Osteocyte (in vitro differentiated cells): Measurements from ENCODE around the gene SH3BP5L. TPM values are rescaled to one million over a fixed set of nuclear protein-coding genes. Genes with fewer than 3 reads are reported as not detected.

Source experiments
- DNase-seq: peaks from one replicate; pipeline ENCODE4 v3.0.0; 2021; ENCODE audit warnings: mixed read lengths; ENCODE audit not compliant: unreplicated experiment; ENCODE audit errors: extremely low spot score
- H3K27ac Mint-ChIP-seq: one replicate; pipeline ENCODE4 v1.8.0; 2021; ENCODE audit warnings: mild to moderate bottlenecking, mixed read lengths; ENCODE audit not compliant: unreplicated experiment
- H3K27me3 Mint-ChIP-seq: one replicate; pipeline ENCODE4 v1.8.0; 2021; ENCODE audit warnings: mixed read lengths; ENCODE audit not compliant: unreplicated experiment
- H3K36me3 Mint-ChIP-seq: one replicate; pipeline ENCODE4 v1.8.0; 2021; ENCODE audit warnings: mixed read lengths; ENCODE audit not compliant: unreplicated experiment
- H3K4me1 Mint-ChIP-seq: one replicate; pipeline ENCODE4 v1.8.0; 2021; ENCODE audit warnings: mixed read lengths; ENCODE audit not compliant: unreplicated experiment
- H3K4me3 Mint-ChIP-seq: one replicate; pipeline ENCODE4 v1.8.0; 2021; ENCODE audit warnings: mild to moderate bottlenecking, moderate library complexity, mixed read lengths; ENCODE audit not compliant: unreplicated experiment
- H3K9me3 Mint-ChIP-seq: one replicate; pipeline ENCODE4 v1.8.0; 2021; ENCODE audit warnings: mixed read lengths; ENCODE audit not compliant: unreplicated experiment
- CTCF ChIP-seq: fragments of 200-600 bp; sonication (generic); IDR thresholded peaks from 2 replicates; pipeline ENCODE4 v1.5.0; 2021; ENCODE audit warnings: antibody characterized with exemption, mild to moderate bottlenecking, moderate library complexity
- total RNA-seq: library from RNA; stranded (reverse); gene quantifications from 2 replicates; pipeline ENCODE4 v1.2.1, GENCODE V29; 2021

Gene SH3BP5L
- total RNA-seq, 1 donor from 2014 or later = 32.4 TPM

GRCh38 chr1:248871837-248872401 is 46.2 kb upstream of the SH3BP5L start:
- H3K36me3 Mint-ChIP-seq = no peaks in the 10 kb centered on the region
- DNase-seq = no peak
- TF ChIP-seq CTCF = no peak
- peak overlapping the region; percentile 97 for H3K27ac Mint-ChIP-seq
- H3K27me3 Mint-ChIP-seq = peaks cover 8% of the 10 kb centered on the region
- H3K4me3 Mint-ChIP-seq = peak overlapping the region; percentile 91
- H3K9me3 Mint-ChIP-seq = no peaks in the 10 kb centered on the region
- peaks cover 18% of the 10 kb centered on the region for H3K4me1 Mint-ChIP-seq

GRCh38 chr1:248862998-248863881 is 37.5 kb upstream of the SH3BP5L start:
- TF ChIP-seq CTCF = no peak
- H3K27me3 Mint-ChIP-seq = no peaks in the 10 kb centered on the region
- peak overlapping the region; percentile 76 for H3K4me3 Mint-ChIP-seq
- DNase-seq = no peak
- no peaks in the 10 kb centered on the region for H3K9me3 Mint-ChIP-seq
- peak overlapping the region; percentile 61 for H3K27ac Mint-ChIP-seq
- no peaks in the 10 kb centered on the region for H3K36me3 Mint-ChIP-seq
- peaks cover 25% of the 10 kb centered on the region for H3K4me1 Mint-ChIP-seq

- DNase-seq = peak; percentile 84
- Mint-ChIP-seq H3K27me3 (no peaks in the 10 kb centered on the region), H3K27ac (peak overlapping the region; percentile 61), H3K4me1 (peaks cover 31% of the 10 kb centered on the region), H3K9me3 (no peaks in the 10 kb centered on the region), H3K4me3 (peak overlapping the region; percentile 76), H3K36me3 (no peaks in the 10 kb centered on the region)
- no peak for TF ChIP-seq CTCF
Observed at GRCh38 chr1:248862695-248862997, 36.9 kb upstream of the SH3BP5L start.

- Mint-ChIP-seq H3K9me3 (no peaks in the 10 kb centered on the region), H3K4me3 (no peak overlapping the region), H3K27ac (no peak overlapping the region), H3K27me3 (no peaks in the 10 kb centered on the region), H3K36me3 (no peaks in the 10 kb centered on the region), H3K4me1 (peaks cover 34% of the 10 kb centered on the region)
- no peak for TF ChIP-seq CTCF
- DNase-seq = no peak
Observed at GRCh38 chr1:248861616-248862015, 35.9 kb upstream of the SH3BP5L start.

GRCh38 chr1:248860007-248860406 is 34.3 kb upstream of the SH3BP5L start:
- Mint-ChIP-seq H3K27me3 (no peaks in the 10 kb centered on the region), H3K27ac (no peak overlapping the region), H3K4me3 (peak overlapping the region; percentile 85)

More at GRCh38 chr1:248860007-248860406, 34.3 kb upstream of the SH3BP5L start:
- H3K4me1 Mint-ChIP-seq = peaks cover 34% of the 10 kb centered on the region
- TF ChIP-seq CTCF = no peak
- no peaks in the 10 kb centered on the region for H3K36me3 Mint-ChIP-seq
- H3K9me3 Mint-ChIP-seq = no peaks in the 10 kb centered on the region
- no peak for DNase-seq
